AG08396 (cell line): ENCODE data around the gene SLC4A9.

Experiments used
- DNase-seq: peaks from one replicate; pipeline ENCODE4 v3.0.0; 2012; ENCODE audit warnings: low spot score, mixed read lengths

The SLC4A9 gene, protein sequence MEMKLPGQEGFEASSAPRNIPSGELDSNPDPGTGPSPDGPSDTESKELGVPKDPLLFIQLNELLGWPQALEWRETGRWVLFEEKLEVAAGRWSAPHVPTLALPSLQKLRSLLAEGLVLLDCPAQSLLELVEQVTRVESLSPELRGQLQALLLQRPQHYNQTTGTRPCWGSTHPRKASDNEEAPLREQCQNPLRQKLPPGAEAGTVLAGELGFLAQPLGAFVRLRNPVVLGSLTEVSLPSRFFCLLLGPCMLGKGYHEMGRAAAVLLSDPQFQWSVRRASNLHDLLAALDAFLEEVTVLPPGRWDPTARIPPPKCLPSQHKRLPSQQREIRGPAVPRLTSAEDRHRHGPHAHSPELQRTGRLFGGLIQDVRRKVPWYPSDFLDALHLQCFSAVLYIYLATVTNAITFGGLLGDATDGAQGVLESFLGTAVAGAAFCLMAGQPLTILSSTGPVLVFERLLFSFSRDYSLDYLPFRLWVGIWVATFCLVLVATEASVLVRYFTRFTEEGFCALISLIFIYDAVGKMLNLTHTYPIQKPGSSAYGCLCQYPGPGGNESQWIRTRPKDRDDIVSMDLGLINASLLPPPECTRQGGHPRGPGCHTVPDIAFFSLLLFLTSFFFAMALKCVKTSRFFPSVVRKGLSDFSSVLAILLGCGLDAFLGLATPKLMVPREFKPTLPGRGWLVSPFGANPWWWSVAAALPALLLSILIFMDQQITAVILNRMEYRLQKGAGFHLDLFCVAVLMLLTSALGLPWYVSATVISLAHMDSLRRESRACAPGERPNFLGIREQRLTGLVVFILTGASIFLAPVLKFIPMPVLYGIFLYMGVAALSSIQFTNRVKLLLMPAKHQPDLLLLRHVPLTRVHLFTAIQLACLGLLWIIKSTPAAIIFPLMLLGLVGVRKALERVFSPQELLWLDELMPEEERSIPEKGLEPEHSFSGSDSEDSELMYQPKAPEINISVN

DNA sequence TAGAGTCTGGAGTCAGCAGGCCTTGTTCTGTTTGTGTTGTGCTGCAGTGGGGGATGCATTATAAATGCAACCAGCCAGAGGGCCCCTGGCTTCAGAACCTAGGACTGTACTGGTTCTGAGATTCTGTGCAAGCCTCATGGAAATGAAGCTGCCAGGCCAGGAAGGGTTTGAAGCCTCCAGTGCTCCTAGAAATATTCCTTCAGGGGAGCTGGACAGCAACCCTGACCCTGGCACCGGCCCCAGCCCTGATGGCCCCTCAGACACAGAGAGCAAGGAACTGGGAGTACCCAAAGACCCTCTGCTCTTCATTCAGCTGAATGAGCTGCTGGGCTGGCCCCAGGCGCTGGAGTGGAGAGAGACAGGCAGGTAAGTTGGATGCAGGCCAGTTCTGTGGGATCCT, at the start of gene SLC4A9:
TSS of gene SLC4A9 (plus strand) at position 94 of the 400 bp plus-strand sequence. CDS start at position 137, 43 bp downstream.
- no peak for DNase-seq

DNA sequence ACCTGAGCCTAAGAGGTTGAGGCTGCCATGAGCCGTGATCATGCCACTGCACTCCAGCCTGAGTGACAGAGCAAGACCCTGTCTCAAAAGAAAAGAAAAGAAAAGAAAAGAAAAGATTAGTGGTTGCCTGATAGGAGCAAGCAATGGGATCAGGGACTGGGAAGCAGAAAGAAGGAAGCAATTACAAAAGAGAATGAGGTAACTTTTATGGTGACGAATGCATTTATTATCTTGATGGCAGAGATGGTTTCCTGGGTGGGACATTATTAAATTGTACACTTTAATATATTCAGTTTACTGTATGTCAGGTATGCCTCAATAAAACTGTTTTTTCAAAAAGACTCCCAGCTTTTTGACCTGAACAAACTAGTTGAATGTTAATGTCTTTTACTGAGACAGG, 49.6 kb upstream of the SLC4A9 start:
- DNase-seq = no peak

DNA sequence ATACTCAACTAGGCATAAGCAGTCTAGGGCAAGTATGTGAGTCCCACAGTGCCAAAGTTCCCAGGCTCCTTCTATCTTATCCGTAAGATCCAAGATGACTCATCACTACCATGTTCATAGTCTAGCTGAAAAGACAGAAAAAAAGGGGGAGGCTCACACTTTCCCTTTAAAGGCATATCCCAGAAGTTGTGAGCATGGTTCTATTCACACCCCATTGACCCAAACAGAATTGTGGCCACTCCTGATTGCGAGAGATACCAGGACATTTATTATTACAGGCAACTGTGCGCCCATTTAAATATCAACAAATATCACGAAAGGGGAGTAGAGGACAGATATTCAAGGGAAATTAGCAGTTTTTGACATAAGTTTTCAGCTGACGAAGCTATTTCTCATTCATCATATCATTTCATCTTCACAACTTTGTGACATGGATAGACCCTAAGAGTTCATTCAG, 49.0 kb upstream of the SLC4A9 start:
- no peak for DNase-seq

DNA sequence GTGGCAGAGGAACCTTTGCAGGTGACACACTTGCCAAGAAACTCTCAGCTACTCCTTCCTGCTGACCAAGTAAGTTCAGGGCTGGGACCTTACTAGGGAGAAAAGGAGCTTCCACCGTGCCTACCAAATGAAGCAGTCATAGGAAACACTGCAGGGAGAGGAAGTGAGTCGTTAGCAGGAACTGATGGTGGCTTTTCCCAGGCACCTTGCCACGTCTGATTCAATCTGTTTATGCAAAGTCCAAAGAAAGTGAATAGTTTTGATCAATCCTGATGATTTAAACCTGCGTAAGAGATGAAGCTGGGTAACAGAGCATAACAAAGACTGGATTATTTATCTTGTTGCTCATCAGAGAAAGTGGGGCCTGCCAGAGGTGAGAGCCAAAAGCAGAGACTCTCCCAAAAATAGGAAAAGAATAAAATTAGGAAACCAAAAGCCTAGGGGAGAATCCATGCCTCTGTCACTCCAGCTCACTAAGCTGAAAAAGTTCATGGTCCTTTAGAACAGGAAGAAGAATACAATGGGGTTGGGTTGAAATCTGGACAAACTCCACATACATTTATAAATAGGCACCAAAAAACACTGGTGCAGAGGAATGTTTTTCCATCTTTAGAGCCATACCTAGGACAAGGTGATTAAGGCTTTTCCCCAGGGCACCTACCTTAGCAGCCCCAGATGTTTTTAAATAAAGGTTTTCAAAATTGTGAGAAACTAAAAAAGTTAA, 47.8 kb upstream of the SLC4A9 start:
- no peak for DNase-seq

DNA sequence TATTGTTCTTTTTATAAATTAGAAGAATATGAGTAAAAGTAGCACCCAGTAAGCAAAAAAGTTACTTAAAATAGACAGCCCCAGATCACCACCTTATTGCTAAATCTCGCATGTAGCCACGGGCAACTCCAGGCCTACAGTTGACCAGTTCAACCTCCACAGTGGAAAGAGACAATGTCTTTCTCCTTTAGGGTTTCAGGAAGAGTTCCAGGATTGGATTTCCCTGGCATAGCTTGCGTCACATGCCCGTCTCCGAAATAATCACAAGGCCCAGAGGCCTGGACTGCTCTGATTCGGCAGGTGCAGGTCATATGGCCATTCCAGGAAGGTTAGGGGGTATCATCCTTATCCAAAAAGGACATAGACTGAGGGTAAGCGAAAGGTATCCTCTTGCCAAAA, 47.2 kb upstream of the SLC4A9 start:
- no peak for DNase-seq

DNA sequence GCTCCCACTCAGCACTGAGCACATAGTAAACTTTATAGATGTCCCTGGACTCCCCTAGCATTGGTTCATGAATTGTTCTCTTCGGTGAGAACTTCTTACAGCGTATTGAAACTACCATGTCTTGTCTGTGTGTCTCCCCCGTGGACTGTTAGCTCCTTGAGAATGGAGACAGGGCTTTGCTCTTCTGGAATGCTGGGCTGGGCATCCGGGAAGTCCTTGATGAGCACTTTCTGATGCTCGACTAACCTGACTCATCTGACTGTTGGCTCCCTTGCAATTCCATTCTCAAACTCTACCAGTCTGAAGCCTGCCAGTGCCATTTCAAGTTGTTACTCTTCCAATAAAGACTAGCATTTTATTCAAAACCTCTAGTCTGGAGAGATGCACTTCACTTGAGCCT, 42.1 kb upstream of the SLC4A9 start:
- DNase-seq = no peak

DNA sequence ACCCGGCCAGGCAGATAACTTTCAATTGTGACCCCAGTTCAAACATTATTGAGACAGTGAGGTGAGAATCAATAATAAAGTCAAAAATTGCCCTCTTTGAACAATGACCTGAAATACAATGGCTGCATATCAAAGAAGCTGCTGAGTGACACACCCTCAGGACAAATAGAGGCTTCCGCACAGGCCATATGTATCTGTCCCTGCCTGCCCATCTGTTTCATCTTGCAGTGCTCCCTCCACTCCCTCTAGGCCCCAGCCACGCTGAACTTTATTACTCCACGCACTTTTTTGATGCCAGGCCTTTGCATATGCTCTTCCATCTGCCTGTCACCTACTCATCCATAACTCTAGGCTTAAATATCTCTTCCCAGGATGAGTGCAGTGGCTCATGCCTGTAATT, 41.2 kb upstream of the SLC4A9 start:
- DNase-seq = no peak

DNA sequence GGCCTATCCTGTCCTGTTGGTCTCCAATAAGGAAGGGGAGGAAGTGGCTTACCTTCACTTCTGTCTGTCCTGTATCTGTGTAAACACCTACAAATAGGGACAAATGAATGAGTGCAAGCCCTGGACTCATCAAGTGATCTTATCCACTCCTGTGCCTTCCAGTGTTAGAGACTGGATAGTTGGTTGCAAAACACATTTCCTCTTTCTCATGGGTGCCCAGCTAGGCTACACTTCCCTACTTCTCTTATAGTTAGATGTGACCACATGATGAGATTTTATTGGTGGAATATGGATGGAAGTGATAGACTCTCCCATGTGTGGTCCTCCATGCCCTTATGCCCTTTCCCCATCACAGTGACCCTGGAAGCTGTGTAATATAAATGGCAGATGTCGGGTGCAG, 40.2 kb upstream of the SLC4A9 start:
- DNase-seq = no peak

DNA sequence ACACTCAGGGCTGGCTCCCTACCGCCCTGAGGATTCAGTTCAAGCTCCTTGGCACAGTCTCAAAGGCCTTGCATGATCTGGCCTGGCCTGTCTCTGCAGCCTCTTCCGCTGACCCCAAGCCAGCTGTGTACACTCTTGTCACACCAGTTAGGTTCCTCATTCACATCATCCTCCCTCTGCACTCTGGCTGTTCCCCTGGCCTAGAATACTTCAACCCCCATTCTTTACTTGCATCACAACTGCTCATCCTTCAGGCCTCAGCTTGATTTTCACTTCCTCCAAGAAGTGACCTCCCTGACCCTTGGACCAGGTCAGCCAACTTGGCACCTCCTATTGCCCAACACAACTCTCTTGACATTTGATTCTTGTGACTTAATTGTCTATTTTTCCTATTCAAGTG, 38.2 kb upstream of the SLC4A9 start:
- no peak for DNase-seq

DNA sequence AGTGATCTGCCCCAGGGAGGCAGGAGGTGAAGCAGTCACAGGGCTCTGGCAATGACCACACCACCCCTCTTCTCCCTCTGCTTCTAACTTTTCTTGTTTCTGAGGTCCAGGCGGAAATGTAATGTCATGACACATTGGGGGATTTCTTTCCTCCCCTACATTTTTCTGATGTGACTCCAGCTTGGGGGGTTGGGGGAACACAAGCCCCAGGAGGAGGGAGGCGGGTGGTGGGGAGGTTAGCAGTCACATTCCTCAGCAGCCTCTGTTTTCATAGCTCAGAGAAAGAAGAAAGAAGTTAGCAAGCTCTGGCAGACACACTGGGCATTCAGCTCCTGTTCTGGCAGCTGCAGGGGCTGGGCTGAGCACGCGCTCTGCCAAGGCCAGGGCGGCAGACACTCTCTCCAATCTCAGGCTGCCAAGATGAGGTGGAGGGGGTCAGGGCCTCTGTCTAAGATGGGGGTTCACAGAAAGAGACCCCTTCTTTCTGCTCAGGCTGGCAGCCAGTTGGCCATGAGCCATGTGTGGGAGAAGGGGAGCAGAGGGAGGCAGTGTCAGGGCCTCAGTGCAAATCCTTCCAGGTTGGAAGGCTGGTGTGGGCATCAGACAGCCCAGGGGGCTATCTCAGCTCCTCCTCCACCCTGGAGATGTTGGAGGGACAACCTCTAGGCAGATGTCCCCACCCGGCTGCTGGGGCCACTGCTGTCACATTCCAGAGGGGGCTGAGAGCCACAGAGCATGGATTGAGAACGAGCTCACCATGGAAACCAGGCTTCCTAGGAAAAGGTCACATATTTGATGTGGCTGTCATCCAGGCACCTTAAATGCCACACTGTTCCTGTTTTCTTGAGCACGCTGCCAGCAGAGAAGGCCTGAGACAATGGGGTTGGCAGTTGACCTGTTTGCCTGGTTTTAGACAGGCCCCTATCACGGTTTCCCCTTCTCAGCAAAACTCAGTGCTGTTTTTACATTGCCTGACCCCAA, 37.0 kb upstream of the SLC4A9 start:
- DNase-seq = peak; percentile 79

DNA sequence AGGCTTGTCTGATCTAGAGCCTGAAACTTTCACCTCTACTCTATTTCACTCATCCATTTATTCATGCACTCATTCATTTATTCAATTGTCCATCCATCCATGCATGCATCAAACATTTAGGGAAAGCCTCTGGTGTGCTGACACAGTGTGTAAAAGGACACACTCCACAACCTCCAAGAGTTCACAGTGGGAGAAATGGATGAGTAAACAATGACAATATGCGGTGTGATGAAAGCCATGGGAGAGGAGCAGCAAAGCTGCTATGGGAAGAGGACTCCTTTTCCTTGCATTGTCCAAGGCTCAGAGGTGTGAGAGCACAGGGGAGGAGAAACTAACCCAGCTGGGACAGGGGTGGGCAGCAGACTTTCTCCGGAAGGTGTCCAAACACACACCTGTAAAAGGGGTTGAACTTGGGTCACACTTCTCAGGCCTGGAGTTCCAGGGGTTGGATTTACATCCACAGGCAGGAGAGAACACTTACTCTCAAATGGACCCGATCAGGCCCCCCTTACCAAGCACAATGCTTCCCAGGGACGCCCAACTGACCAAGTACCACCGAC, 35.9 kb upstream of the SLC4A9 start:
- no peak for DNase-seq

DNA sequence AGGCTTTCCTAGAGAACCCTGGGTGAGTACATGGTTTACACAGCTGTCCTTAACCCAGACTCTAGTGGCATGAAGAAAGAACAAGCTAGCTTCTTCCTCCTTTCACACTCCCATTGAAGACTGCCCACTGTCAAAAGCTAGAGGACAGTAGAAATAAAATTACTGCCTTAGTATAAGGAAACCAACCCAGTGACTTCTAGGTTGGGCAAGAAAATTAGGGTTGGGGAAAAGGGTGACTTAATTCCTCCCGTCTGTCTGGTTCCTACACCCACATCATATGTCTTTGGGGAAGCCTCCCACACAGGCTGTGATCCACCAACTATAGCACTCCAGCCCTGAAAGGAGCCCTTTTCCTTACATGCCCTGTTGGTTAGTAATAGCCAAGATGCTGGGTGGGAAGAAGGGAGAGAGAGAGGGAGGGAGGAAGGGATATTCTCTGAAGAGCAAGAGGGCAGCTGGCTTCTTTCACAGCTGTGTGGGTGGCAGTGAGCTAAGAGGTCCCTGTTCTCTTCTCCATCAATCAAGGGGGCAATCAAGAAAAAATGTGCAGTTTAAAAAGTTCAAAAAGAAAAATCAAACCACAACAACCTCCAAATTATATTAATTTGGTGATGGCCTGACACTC, 35.3 kb upstream of the SLC4A9 start:
- no peak for DNase-seq

DNA sequence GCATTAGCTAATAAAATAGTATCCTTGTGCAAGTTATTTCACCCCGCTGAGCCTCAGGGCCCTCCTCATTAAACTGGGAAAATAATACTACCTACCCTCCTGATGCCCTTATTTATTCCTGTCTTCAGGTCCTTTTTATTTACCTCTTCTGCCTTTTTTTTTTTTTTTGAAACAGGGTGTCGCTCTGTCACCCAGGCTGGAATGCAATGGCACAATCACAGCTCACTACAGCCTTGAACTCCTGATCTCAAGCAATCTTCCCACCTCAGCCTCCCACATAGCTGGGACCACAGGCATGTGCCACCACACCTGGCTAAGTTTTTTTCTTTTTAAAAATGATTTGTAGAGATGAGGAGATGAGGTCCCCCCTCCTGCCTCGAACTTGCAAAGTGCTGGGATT, 34.5 kb upstream of the SLC4A9 start:
- DNase-seq = no peak

DNA sequence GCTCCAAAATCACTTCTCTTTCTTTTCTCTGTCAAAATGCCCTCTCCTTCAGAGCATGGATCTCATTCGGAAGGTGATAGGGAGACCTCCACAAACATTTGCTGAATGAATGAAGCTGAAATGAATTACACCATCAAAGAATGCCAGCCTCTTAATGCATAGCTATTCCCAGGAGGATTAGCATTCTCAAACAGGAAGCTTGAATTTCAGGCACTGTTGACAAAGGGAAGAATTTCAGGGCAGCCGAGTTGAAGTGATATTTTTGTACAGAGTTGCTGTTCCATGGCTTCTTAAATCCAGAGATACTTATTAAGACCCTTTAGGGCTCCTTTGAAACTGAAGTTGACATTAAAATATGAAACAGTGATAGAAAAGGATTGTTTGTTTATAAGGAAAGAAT, 32.4 kb upstream of the SLC4A9 start:
- no peak for DNase-seq

DNA sequence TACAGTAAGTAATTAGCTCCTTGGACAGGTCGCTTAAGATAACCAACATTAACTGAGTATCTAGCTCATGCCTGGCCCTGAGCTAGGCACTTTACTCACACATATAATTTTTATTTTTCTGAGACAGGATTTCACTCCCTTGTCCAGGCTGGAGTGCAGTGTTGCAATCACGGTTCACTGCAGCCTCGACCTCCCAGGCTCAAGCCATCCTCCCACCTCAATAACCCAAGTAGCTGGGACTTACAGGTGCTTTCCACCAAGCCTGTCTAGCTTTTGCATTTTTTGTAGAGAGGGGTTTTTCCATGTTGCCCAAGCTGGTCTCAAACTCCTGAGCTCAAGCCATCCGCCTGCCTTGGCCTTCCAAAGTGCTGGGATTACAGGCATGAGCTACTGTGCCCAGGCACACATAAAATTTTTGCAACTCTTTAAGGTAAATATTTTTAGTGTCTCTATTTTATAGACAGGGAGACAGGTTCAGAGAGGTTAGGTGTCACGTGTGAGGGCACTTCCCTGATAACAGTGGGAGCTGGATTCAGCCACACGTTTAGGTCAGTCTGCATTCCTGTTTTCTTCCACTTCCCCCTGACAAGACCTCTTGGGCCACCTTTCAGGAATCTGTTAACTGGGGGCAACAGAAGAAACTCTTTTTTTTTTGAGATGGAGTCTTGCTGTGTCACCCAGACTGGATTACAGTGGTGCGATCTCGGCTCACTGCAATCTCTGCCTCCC, 31.8 kb upstream of the SLC4A9 start:
- no peak for DNase-seq

DNA sequence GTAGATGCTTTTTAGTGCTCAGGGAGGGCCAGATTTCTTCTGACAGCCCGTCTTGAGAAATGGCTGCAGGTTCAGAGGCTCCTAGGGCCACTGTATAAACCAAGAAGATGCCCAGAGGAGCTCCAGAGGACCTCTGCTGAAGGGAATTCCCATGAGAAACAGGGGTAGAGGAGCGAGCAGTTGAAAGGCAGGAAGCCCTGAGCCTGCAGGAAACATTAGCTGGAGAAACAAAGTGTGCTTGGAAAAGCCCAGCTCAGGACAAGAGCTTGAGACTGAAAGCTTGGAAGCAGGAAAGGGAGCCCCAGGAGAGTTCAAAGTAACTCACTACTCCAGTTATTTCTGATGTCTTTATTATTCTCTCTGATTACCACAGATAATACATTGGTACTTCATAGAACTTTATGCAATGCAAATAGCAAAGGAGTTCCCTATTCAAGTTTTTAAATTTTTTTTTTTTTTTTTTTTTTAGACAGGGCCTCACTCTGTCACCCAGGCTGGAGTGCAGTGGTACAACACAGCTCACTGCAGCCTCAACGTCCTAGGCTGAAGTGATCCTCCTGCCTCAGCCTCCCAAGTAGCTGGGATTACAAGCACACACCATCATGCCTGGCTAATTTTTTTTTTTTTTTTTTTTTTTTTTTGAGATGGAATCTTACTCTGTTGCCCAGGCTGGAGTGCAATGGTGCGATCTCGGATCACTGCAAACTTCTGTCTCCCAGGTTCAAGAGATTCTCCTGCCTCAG, 30.1 kb upstream of the SLC4A9 start:
- no peak for DNase-seq

DNA sequence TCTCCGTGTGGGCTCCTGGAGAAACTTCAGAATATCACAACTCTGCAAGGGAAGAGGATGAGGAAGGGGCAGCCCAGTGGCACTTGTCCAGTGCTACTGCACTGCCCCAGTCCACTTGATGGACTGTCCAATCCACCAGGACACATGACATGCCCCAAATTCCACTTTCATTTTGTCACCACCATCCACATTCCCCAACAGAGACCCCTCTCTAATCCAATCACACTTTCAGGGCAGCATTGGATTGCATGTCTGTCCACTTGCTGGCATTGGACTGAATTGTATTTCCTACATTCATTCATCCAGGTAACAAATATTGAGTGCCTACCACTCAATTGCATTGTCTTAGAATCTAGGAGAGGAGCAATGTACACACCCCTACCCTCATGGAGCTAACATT, 28.4 kb upstream of the SLC4A9 start:
- DNase-seq = no peak

DNA sequence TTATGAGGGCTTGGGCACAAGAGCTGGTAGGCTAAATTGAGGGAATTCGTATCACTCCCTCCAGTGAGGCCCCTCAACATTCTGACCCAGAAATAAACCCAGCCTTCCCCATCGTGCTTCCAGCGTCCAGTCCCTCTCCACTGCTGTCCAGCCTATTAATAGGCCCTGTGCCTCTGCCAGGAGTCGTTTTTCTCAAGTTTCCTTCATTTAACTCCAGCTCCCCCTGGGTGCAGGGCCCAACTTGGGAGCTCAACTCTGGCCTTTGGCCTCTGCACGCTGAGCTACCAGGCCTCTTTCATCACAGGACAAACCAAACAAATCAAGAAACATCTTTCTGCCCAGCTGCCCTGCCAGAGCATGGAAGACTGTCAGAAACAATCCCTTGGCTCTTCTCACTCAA, 23.6 kb upstream of the SLC4A9 start:
- DNase-seq = no peak

DNA sequence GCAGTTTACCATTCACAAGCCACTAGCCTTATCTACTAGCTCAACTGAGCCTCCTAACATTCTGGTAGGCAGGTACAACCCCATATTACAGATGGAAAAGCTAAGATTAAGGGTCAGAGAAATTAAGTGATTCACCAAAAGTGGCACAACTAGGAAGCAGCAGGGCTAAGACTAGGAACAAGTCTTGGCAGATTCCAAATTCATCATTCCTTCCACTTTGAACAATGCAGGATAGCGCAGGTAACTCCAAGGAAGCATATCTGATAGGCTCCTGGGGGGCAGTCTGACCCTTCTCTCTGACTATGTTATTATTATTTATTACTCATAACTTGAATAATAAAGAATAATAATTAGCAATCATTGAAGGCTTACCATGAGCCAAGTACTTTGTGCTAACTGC, 22.1 kb upstream of the SLC4A9 start:
- no peak for DNase-seq
